Endothelial cell (in vitro differentiated cells): ENCODE data around the gene PGF. TPM values are rescaled to one million over a fixed set of nuclear protein-coding genes. Genes with fewer than 3 reads are reported as not detected.

Experiments used
- DNase-seq: peaks from one replicate; pipeline ENCODE4 v3.0.0; 2021; ENCODE audit warnings: low spot score
- H3K27ac Mint-ChIP-seq: one replicate; pipeline ENCODE4 v1.8.0; 2021; ENCODE audit warnings: mixed read lengths, inconsistent platforms; ENCODE audit not compliant: unreplicated experiment
- H3K27me3 Mint-ChIP-seq: one replicate; pipeline ENCODE4 v1.8.0; 2021; ENCODE audit warnings: mild to moderate bottlenecking, moderate library complexity, mixed read lengths, inconsistent platforms; ENCODE audit not compliant: unreplicated experiment
- H3K36me3 Mint-ChIP-seq: one replicate; pipeline ENCODE4 v1.8.0; 2021; ENCODE audit warnings: mild to moderate bottlenecking, low read depth, mixed read lengths, inconsistent platforms; ENCODE audit not compliant: unreplicated experiment
- H3K4me1 Mint-ChIP-seq: one replicate; pipeline ENCODE4 v1.8.0; 2021; ENCODE audit warnings: mild to moderate bottlenecking, mixed read lengths, inconsistent platforms; ENCODE audit not compliant: unreplicated experiment
- H3K4me3 Mint-ChIP-seq: one replicate; pipeline ENCODE4 v1.8.0; 2021; ENCODE audit warnings: mild to moderate bottlenecking, mixed read lengths, inconsistent platforms; ENCODE audit not compliant: unreplicated experiment
- H3K9me3 Mint-ChIP-seq: one replicate; pipeline ENCODE4 v1.8.0; 2021; ENCODE audit warnings: mixed read lengths, inconsistent platforms; ENCODE audit not compliant: unreplicated experiment
- CTCF ChIP-seq: fragments of 200-600 bp; sonication (generic); IDR thresholded peaks from one replicate; pipeline ENCODE4 v1.5.0; 2021; ENCODE audit warnings: antibody characterized with exemption; ENCODE audit not compliant: unreplicated experiment
- total RNA-seq: library from RNA; stranded (reverse); fragmentation: NEBNext Ultra II Directional; extraction: Animal tissue kit (Norgen Biotek cat#: 25700); gene quantifications from one replicate; pipeline ENCODE4 v1.2.1, GENCODE V29; 2021; ENCODE audit not compliant: unreplicated experiment

The PGF gene
- total RNA-seq, 1 donor from 2014 or later: 6.5 TPM

DNA sequence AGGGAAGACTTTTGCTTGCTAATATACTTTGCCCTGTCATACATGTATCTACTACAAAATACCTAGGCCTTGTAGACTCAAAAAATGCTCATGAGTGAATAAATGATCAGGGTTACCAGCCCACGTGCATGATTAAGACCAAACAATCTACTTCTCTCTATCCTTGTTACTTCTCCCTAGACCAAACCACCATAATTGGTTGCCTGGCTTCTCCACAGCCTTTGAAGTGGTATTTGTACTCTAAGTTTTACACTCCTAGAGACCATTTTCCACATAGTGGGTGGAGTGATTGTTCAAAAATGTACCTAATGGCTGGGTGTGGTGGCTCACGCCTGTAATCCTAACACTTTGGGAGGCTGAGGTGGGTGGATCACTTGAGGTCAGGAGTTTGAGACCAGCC is 18.2 kb downstream of the PGF start:
- H3K27me3 Mint-ChIP-seq: peaks cover 5% of the 10 kb centered on the region
- no peak overlapping the region for H3K4me3 Mint-ChIP-seq
- TF ChIP-seq CTCF: no peak
- no peak for DNase-seq
- peaks cover 8% of the 10 kb centered on the region for H3K4me1 Mint-ChIP-seq
- no peak overlapping the region for H3K27ac Mint-ChIP-seq
- H3K36me3 Mint-ChIP-seq: no peaks in the 10 kb centered on the region
- H3K9me3 Mint-ChIP-seq: no peaks in the 10 kb centered on the region

GRCh38 chr14:74936731-74937130 is 18.7 kb downstream of the PGF start:
- TF ChIP-seq CTCF: no peak
- no peaks in the 10 kb centered on the region for H3K9me3 Mint-ChIP-seq
- DNase-seq: no peak
- no peak overlapping the region for H3K27ac Mint-ChIP-seq
- no peak overlapping the region for H3K4me3 Mint-ChIP-seq
- peaks cover 8% of the 10 kb centered on the region for H3K4me1 Mint-ChIP-seq
- peaks cover 5% of the 10 kb centered on the region for H3K27me3 Mint-ChIP-seq
- H3K36me3 Mint-ChIP-seq: no peaks in the 10 kb centered on the region

DNA sequence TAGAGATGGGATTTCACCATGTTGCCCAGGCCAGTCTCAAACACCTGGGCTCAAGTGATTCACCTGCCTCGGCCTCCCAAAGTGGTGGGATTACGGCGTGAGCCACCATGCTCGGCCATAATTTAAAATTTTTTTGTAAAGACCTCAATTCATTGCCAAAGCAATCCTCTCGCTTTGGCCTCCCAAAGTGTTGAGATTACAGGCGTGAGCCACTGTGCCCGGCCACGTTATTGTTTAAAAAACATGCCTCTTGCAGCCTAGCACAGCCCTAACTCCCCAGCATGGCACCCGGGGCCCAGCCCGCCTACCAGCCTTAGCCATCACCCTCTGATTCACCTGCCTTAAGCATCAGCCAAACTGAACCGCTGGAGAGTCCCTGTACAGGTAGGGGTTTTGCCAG is 19.2 kb downstream of the PGF start:
- DNase-seq: no peak
- Mint-ChIP-seq H3K27ac (no peak overlapping the region), H3K4me3 (no peak overlapping the region), H3K9me3 (no peaks in the 10 kb centered on the region), H3K36me3 (no peaks in the 10 kb centered on the region), H3K27me3 (peaks cover 5% of the 10 kb centered on the region), H3K4me1 (peaks cover 5% of the 10 kb centered on the region)
- no peak for TF ChIP-seq CTCF

DNA sequence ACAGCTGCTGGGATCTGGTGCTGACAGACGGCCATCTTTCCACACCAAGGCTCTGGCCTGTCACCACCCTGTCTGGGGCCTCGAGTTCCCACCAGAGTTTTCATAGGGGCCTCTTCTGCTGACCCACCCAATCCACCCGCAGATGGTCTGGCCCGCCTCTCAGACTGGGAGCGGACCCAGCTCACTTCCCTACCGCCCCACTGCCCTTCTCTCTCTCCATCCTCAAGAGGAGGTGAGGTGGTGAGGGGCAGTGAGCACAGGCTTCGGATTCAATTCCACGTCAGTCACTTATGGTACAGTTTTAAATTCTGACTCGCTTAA is 20.1 kb downstream of the PGF start:
- Mint-ChIP-seq H3K27me3 (peaks cover 5% of the 10 kb centered on the region), H3K27ac (no peak overlapping the region)
- DNase-seq: no peak

More for the DNA sequence above, 20.1 kb downstream of the PGF start:
- TF ChIP-seq CTCF: no peak
- Mint-ChIP-seq H3K36me3 (no peaks in the 10 kb centered on the region), H3K4me3 (no peak overlapping the region), H3K4me1 (peaks cover 5% of the 10 kb centered on the region), H3K9me3 (no peaks in the 10 kb centered on the region)
